HG02588 (cell line): ENCODE data around the gene ASPA.

ENCODE experiments used
- ATAC-seq: cut with Tn5 transposase; IDR thresholded peaks from one replicate; pipeline ENCODE4 v1.9.1; 2021; ENCODE audit warnings: mild to moderate bottlenecking, moderate library complexity; ENCODE audit not compliant: unreplicated experiment

ASPA gene

GRCh38 chr17:3532859-3533142 lies 57.0 kb downstream of the ASPA start:
- ATAC-seq = no peak

GRCh38 chr17:3533752-3534151 lies 58.0 kb downstream of the ASPA start:
- ATAC-seq = no peak

GRCh38 chr17:3534881-3535252 lies 59.1 kb downstream of the ASPA start:
- no peak for ATAC-seq

- peak; percentile 54 for ATAC-seq
Observed at GRCh38 chr17:3535253-3535995, 59.6 kb downstream of the ASPA start.

GRCh38 chr17:3536716-3537115 lies 60.9 kb downstream of the ASPA start:
- ATAC-seq = no peak

GRCh38 chr17:3539881-3540540 lies 64.2 kb downstream of the ASPA start:
- no peak for ATAC-seq

- ATAC-seq = no peak
Observed at GRCh38 chr17:3542410-3543088, 66.8 kb downstream of the ASPA start.

- ATAC-seq = no peak
Observed at GRCh38 chr17:3543453-3543852, 67.7 kb downstream of the ASPA start.

- no peak for ATAC-seq
Observed at GRCh38 chr17:3544365-3544764, 68.6 kb downstream of the ASPA start.

- ATAC-seq = no peak
Observed at GRCh38 chr17:3545151-3545550, 69.4 kb downstream of the ASPA start.

- ATAC-seq = no peak
Observed at GRCh38 chr17:3546521-3546920, 70.7 kb downstream of the ASPA start.

- no peak for ATAC-seq
Observed at GRCh38 chr17:3546997-3547396, 71.2 kb downstream of the ASPA start.

- ATAC-seq = no peak
Observed at GRCh38 chr17:3547628-3548027, 71.8 kb downstream of the ASPA start.

GRCh38 chr17:3549610-3550162 lies 73.9 kb downstream of the ASPA start:
- no peak for ATAC-seq

GRCh38 chr17:3551189-3551588 lies 75.4 kb downstream of the ASPA start:
- ATAC-seq = no peak

- no peak for ATAC-seq
Observed at GRCh38 chr17:3552916-3553315, 77.1 kb downstream of the ASPA start.
